GM12878 (cell line): ENCODE results near the gene SESN3. TPM values are rescaled to one million over a fixed set of nuclear protein-coding genes. Genes with fewer than 3 reads are reported as not detected.

ENCODE experiments used
- ATAC-seq: fragments of 200-7000 bp; cut with Tn5 transposase; 3 replicates; pipeline ENCODE4 v1.9.1; 2020; ENCODE audit warnings: mild to moderate bottlenecking, moderate library complexity
- BruUV-seq: library from RNA; stranded (reverse); fragments of 400-500 nt; replicated peaks from 2 replicates; lab custom pipeline; 2021; lab: Mats Ljungman, UMichigan
- CTCF ChIA-PET: fragments of 300-600 bp; sonication (Branson Sonifier 250); formaldehyde crosslinking; extraction: SDS; loops from one replicate; lab custom pipeline; 2021; ENCODE audit warnings: inconsistent platforms; lab: Yijun Ruan, JAX
- POLR2A ChIA-PET: fragments of 350-600 bp; formaldehyde crosslinking; extraction: SDS; loops from one replicate; lab custom pipeline; 2021; ENCODE audit warnings: inconsistent platforms; lab: Charles Lee
- RAD21 ChIA-PET: fragments of 300-600 bp; sonication (Branson Sonifier 250); formaldehyde crosslinking; loops from one replicate; lab custom pipeline; 2023; ENCODE audit warnings: antibody characterized with exemption; ENCODE audit not compliant: unreplicated experiment; lab: Charles Lee
- SMC1A ChIA-PET: fragments of 300-600 bp; sonication (Branson Sonifier 250); formaldehyde crosslinking; loops from one replicate; lab custom pipeline; 2023; ENCODE audit not compliant: unreplicated experiment, uncharacterized antibody; lab: Charles Lee
- DNase-seq: peaks from one replicate; pipeline ENCODE4 v3.0.0-alpha.2; 2011; ENCODE audit warnings: low read depth, low spot score
- FAIRE-seq: peaks from 3 replicates; lab custom pipeline; 2011; peaks lifted over from hg19 to GRCh38; lab: Jason Lieb, UNC
- H2AFZ ChIP-seq: 2 replicates; pipeline ENCODE4 v1.6.0; 2011; ENCODE audit warnings: low read depth, low read length, control low read depth; ENCODE audit not compliant: control insufficient read depth
- H3K27ac ChIP-seq: 2 replicates; pipeline ENCODE4 v1.5.1; 2011; ENCODE audit warnings: control low read depth; ENCODE audit not compliant: control insufficient read depth, insufficient read depth
- H3K27me3 ChIP-seq, 2 experiments: replicated peaks in 1 of 2; 2 replicates each; pipeline versions ENCODE4 v1.6.0 to v1.6.1; 2011; ENCODE audit warnings: low read length in 1 of 2; ENCODE audit not compliant: control insufficient read depth in 2 of 2, insufficient read depth in 2 of 2
- H3K36me3 ChIP-seq, 2 experiments: 2 replicates each; pipeline ENCODE4 v1.5.1; 2011; ENCODE audit warnings: low read length in 1 of 2; ENCODE audit not compliant: control insufficient read depth in 2 of 2, insufficient read depth in 2 of 2
- H3K4me1 ChIP-seq: 2 replicates; pipeline ENCODE4 v1.6.1; 2011; ENCODE audit warnings: mild to moderate bottlenecking, low read length, moderate library complexity, mixed read lengths; ENCODE audit not compliant: control insufficient read depth, insufficient read depth
- H3K4me2 ChIP-seq: 2 replicates; pipeline ENCODE4 v1.6.0; 2011; ENCODE audit warnings: control low read depth; ENCODE audit not compliant: control insufficient read depth, insufficient read depth
- H3K4me3 ChIP-seq: fragments of 200-600 bp; sonication (generic); 2 replicates; pipeline ENCODE4 v1.5.1; 2016
- H3K79me2 ChIP-seq: 2 replicates; pipeline ENCODE4 v1.6.0; 2011; ENCODE audit warnings: low read length; ENCODE audit not compliant: control insufficient read depth, insufficient read depth
- H3K9ac ChIP-seq: 2 replicates; pipeline ENCODE4 v1.8.0; 2011; ENCODE audit warnings: low read length, control low read depth, mixed read lengths; ENCODE audit not compliant: control insufficient read depth, insufficient read depth
- H3K9me3 ChIP-seq: replicated peaks from 3 replicates; pipeline ENCODE4 v1.5.1; 2011; ENCODE audit warnings: mild to moderate bottlenecking, low read length; ENCODE audit not compliant: control insufficient read depth, insufficient read depth
- H4K20me1 ChIP-seq: 2 replicates; pipeline ENCODE4 v1.6.0; 2011; ENCODE audit not compliant: control insufficient read depth, insufficient read depth
- BCL11A ChIP-seq: IDR thresholded peaks from 2 replicates; pipeline ENCODE4 v1.6.1; 2011; ENCODE audit warnings: low read depth, low read length
- CREB1 ChIP-seq: IDR thresholded peaks from 2 replicates; pipeline ENCODE4 v1.6.1; 2012; ENCODE audit warnings: low read depth, mild to moderate bottlenecking, inconsistent platforms
- FOS ChIP-seq: IDR thresholded peaks from 3 replicates; pipeline ENCODE4 v1.6.1; 2011; ENCODE audit warnings: borderline replicate concordance; ENCODE audit not compliant: insufficient read length; ENCODE audit errors: extremely low read depth
- MTA2 ChIP-seq: fragments of 450-650 bp; IDR thresholded peaks from 2 replicates; pipeline ENCODE4 v1.6.1; 2016; ENCODE audit warnings: low read depth, mild to moderate bottlenecking, moderate library complexity
- SKIL ChIP-seq: fragments of 450-650 bp; IDR thresholded peaks from 2 replicates; pipeline ENCODE4 v1.6.1; 2017; ENCODE audit warnings: mild to moderate bottlenecking, low read depth, inconsistent platforms; ENCODE audit not compliant: poor library complexity, severe bottlenecking
- STAT1 ChIP-seq: fragments of 450-650 bp; conservative IDR thresholded peaks from 2 replicates; pipeline ENCODE4 v1.6.1; 2014; ENCODE audit warnings: antibody characterized with exemption, mild to moderate bottlenecking
- TARDBP ChIP-seq: IDR thresholded peaks from 2 replicates; pipeline ENCODE4 v1.6.1; 2016; ENCODE audit warnings: borderline replicate concordance
- WRNIP1 ChIP-seq: IDR thresholded peaks from 2 replicates; pipeline ENCODE4 v1.6.1; 2011; ENCODE audit warnings: low read depth, low read length, improper control_type of control experiment, borderline replicate concordance
- WGBS: methylation state at CpG from one replicate; pipeline ENCODE4 v1.1.6; 2016; ENCODE audit warnings: low lambda C conversion rate; ENCODE audit not compliant: insufficient replicate concordance, insufficient coverage; ENCODE audit errors: missing lambda C conversion rate; 5-methylcytosine and 5-hydroxymethylcytosine counted together
- in situ Hi-C: fragments of 300-500 bp; cut with MboI; formaldehyde crosslinking; loops from 9 replicates; pipeline ENCODE4 v1.14.3; 2018; ENCODE audit warnings: mixed read lengths
- intact Hi-C: fragments of 100-400 bp; cut with micrococcal nuclease; formaldehyde crosslinking; loops from one replicate; pipeline ENCODE4 v1.14.2; 2022; ENCODE audit not compliant: unreplicated experiment
- polyA plus RNA-seq, 11 experiments: library from polyadenylated mRNA; depleted of rRNA in 4 of 11; unstranded in 6 of 11; stranded (reverse) in 5 of 11; fragments of >200 nt; fragmentation: Nextera tagmentation in 4 of 11; fragmentation: Illumina TruSeq in 1 of 11; extraction: Ambion mirVana in 4 of 11; extraction: Trizol in 1 of 11; gene quantifications; 1 replicate in 1 of 11; 2 replicates in 10 of 11; pipeline versions ENCODE4 v1.2.1 to v1.2.3, GENCODE V29; 2011 to 2016; ENCODE audit warnings: inconsistent platforms in 2 of 11, missing spikeins in 2 of 11, low read depth in 1 of 11
- total RNA-seq, 4 experiments: library from RNA; depleted of rRNA in 3 of 4; stranded (reverse); fragments of >200 nt in 3 of 4; fragmentation: Illumina TruSeq in 1 of 4; extraction: Trizol in 1 of 4; gene quantifications; 2 replicates each; pipeline versions ENCODE4 v1.2.1 to v1.2.3, GENCODE V29; 2013 to 2021

Gene SESN3
- total and polyA plus RNA-seq, 10 of the 15 experiments (the other 5 are each of a cell fraction or from before 2014, with no cell fraction given) = 0.64 to 6.7 (median 3.0) TPM

- POLR2A ChIA-PET = no interaction called here
- CTCF ChIA-PET = interaction anchor here (0.9 kb wide), 1 partner anchor 33 kb away, joined by 4 read pairs; no protein-coding TSS in a partner anchor
- FAIRE-seq = no peak
Observed at GRCh38 chr11:95262994-95263765, 32.2 kb upstream of the SESN3 start.

GRCh38 chr11:95257456-95257971 lies 26.5 kb upstream of the SESN3 start:
- Histone ChIP-seq H3K4me1 (peaks cover 33% of the 10 kb centered on the region), H3K27me3 (no peaks in the 10 kb centered on the region), H3K9ac (no peak overlapping the region), H4K20me1 (no peaks in the 10 kb centered on the region), H3K79me2 (no peaks in the 10 kb centered on the region), H2AFZ (no peak overlapping the region), H3K27ac (no peak overlapping the region), H3K9me3 (no peaks in the 10 kb centered on the region), H3K4me2 (no peak overlapping the region), H3K36me3 (no peaks in the 10 kb centered on the region), H3K4me3 (no peak overlapping the region)
- BruUV-seq = no TSS peak
- ChIA-PET SMC1A (interaction anchor here (0.6 to 12.4 kb wide), 9 partner anchors 8 to 522 kb away, joined by 3 to 261 read pairs (median 3); partner anchors contain the start of gene SESN3), RAD21 (interaction anchor here (0.9 to 7.2 kb wide), 2 partner anchors 27 to 85 kb away, joined by 4 to 195 read pairs; partner anchors contain the start of gene SESN3), CTCF (interaction anchor here (1.2 to 6.0 kb wide), 5 partner anchors 9 to 45 kb away, joined by 4 to 26 read pairs (median 7); partner anchors contain the start of gene SESN3), POLR2A (interaction anchor here (6.7 to 8.0 kb wide), 2 partner anchors 13 to 27 kb away, joined by 55 to 160 read pairs; partner anchors contain the start of gene SESN3)
- no peak for FAIRE-seq
- intact Hi-C loops = loop anchor here (10.0 kb wide), 1 partner anchor 1733 kb away; no protein-coding TSS in a partner anchor
- DNase-seq = no peak
- in situ Hi-C loops = no loop called here
- no peak for ATAC-seq
- 99% methylated on average over 3 of the region's 4 CpGs for WGBS
- TF ChIP-seq SKIL (no peak), BCL11A (no peak), FOS (no peak), TARDBP (no peak), CREB1 (no peak), MTA2 (no peak), WRNIP1 (no peak)

More at GRCh38 chr11:95262994-95263765, 32.2 kb upstream of the SESN3 start:
- Histone ChIP-seq H3K4me2 (no peak overlapping the region), H4K20me1 (no peaks in the 10 kb centered on the region), H3K27me3 (no peaks in the 10 kb centered on the region), H3K9ac (no peak overlapping the region), H3K4me3 (no peak overlapping the region), H3K79me2 (no peaks in the 10 kb centered on the region), H2AFZ (no peak overlapping the region), H3K36me3 (no peaks in the 10 kb centered on the region), H3K9me3 (no peaks in the 10 kb centered on the region), H3K27ac (no peak overlapping the region), H3K4me1 (no peaks in the 10 kb centered on the region)
- BruUV-seq = no TSS peak
- ChIA-PET SMC1A (interaction anchor here (0.7 to 6.8 kb wide), 7 partner anchors 8 to 92 kb away, joined by 3 to 56 read pairs (median 3); no protein-coding TSS in a partner anchor), RAD21 (no interaction called here)
- TF ChIP-seq STAT1 = no peak
- intact Hi-C loops = no loop called here
- 64% methylated on average over 2 of the region's 2 CpGs for WGBS
- ATAC-seq (0 out of 3 replicates have a peak, but pooled peaks have one; percentile 21), DNase-seq (no peak)
- in situ Hi-C loops = no loop called here
